ENCODE results near the gene BDH1.

GRCh38 chr3:197523526-197523925, 32.2 kb downstream of the BDH1 start:
- TF ChIP-seq CTCF (IDR thresholded peaks at IDR 0.05) (no peak), EP300 (IDR thresholded peaks at IDR 0.05) (no peak)
